Right cardiac atrium (tissue), 5 donors: Measurements from ENCODE around the gene FBXO22. TPM values are rescaled to one million over a fixed set of nuclear protein-coding genes. Genes with fewer than 3 reads are reported as not detected.
A peak's percentile ranks its signal among the peaks of the same experiment; 100 is the strongest.

Source experiments
- ATAC-seq, 2 donors: fragments of 200-7000 bp; cut with Tn5 transposase; one replicate each; pipeline versions ENCODE4 v1.8.0 to v1.9.1; 2020; ENCODE audit warnings: moderate library complexity in 2 of 2, mild to moderate bottlenecking in 1 of 2
- DNase-seq, 3 donors: peaks; one replicate each; pipeline ENCODE4 v3.0.0-alpha.2; 2020
- H3K27ac ChIP-seq: one replicate; pipeline ENCODE4 v1.5.1; 2013; ENCODE audit warnings: mild to moderate bottlenecking, low read length, control low read depth, moderate library complexity
- H3K27me3 ChIP-seq: one replicate; pipeline ENCODE4 v1.6.1; 2013; ENCODE audit not compliant: control insufficient read depth, insufficient read depth
- H3K4me1 ChIP-seq: one replicate; pipeline ENCODE4 v1.6.1; 2013; ENCODE audit warnings: low read length; ENCODE audit not compliant: control insufficient read depth, insufficient read depth
- H3K4me3 ChIP-seq: one replicate; pipeline ENCODE4 v1.5.1; 2013; ENCODE audit warnings: low read length, control low read depth
- H3K9me3 ChIP-seq: one replicate; pipeline ENCODE4 v1.6.1; 2013; ENCODE audit warnings: low read length; ENCODE audit not compliant: control insufficient read depth
- WGBS: extraction: QIAGEN DNeasy Blood & Tissue Kit; methylation state at CpG from one replicate; pipeline ENCODE4 v1.1.7; 2013; 5-methylcytosine and 5-hydroxymethylcytosine counted together
- intact Hi-C, 4 donors: fragments of 100-400 bp; cut with DNase I; formaldehyde crosslinking; loops; one replicate each; pipeline versions ENCODE4 v1.11.0 to v1.14.0; 2022 to 2023
- polyA plus RNA-seq: library from polyadenylated mRNA; stranded (reverse); fragments of 200-250 nt; gene quantifications from one replicate; pipeline ENCODE4 v1.2.3, GENCODE V29; 2013
- total RNA-seq, 4 donors: library from RNA; stranded (reverse); fragmentation: NEBNext Ultra II Directional; extraction: Animal tissue kit (Norgen Biotek cat#: 25700); gene quantifications; one replicate each; pipeline ENCODE4 v1.2.1, GENCODE V29; 2021
- donor health status: healthy with polysubstance abuse.
- donor health status: DM: no; HTN: yes; CAD: no.
- donor health status: DM: no; HTN: no; CAD: no.
- donor health status: DM: no; HTN: yes; CAD: no; lungs with severe emphysema.
- donor health status: DM: yes; HTN: yes; CAD: no.

The FBXO22 gene
- total and polyA plus RNA-seq, 5 donors = 13.0 to 22.8 (median 19.3) TPM

- Histone ChIP-seq H3K9me3 (no peaks in the 10 kb centered on the region), H3K27me3 (no peaks in the 10 kb centered on the region), H3K4me3 (no peak overlapping the region), H3K4me1 (peaks cover 9% of the 10 kb centered on the region), H3K27ac (no peak overlapping the region)
- no peak for DNase-seq
- no peak for ATAC-seq
- intact Hi-C loops = no loop called here
- WGBS = 100% methylated on average over 1 of the region's 1 CpG
These were observed 16.4 kb downstream of the FBXO22 start for GRCh38 chr15:75920079-75920478.

GRCh38 chr15:75921732-75922703, 18.3 kb downstream of the FBXO22 start:
- Histone ChIP-seq H3K27me3 (no peaks in the 10 kb centered on the region), H3K9me3 (no peaks in the 10 kb centered on the region), H3K4me3 (no peak overlapping the region), H3K4me1 (peaks cover 9% of the 10 kb centered on the region), H3K27ac (no peak overlapping the region)
- ATAC-seq (peak; percentile 75 to 85), DNase-seq (peak in 2 of 3 donors; percentile 32 to 42)
- intact Hi-C loops = no loop called here
- WGBS = 60% methylated on average over 9 of the region's 9 CpGs

GRCh38 chr15:75923756-75924155, 20.1 kb downstream of the FBXO22 start:
- H3K4me3 ChIP-seq = no peak overlapping the region
- H3K9me3 ChIP-seq = no peaks in the 10 kb centered on the region
- H3K4me1 ChIP-seq = peaks cover 9% of the 10 kb centered on the region
- no peak overlapping the region for H3K27ac ChIP-seq
- DNase-seq (no peak), ATAC-seq (no peak)
- intact Hi-C loops = no loop called here
- H3K27me3 ChIP-seq = no peaks in the 10 kb centered on the region
- WGBS = 94% methylated on average over 4 of the region's 4 CpGs

- no peak for DNase-seq
- no peak for ATAC-seq
These were observed 20.9 kb downstream of the FBXO22 start for GRCh38 chr15:75924576-75924975.

GRCh38 chr15:75925440-75925839, 21.8 kb downstream of the FBXO22 start:
- WGBS = 47% methylated on average over 2 of the region's 2 CpGs
- Histone ChIP-seq H3K27ac (no peak overlapping the region), H3K4me3 (no peak overlapping the region), H3K4me1 (peaks cover 9% of the 10 kb centered on the region), H3K27me3 (no peaks in the 10 kb centered on the region), H3K9me3 (no peaks in the 10 kb centered on the region)
- intact Hi-C loops = no loop called here
- no peak for DNase-seq
- ATAC-seq = no peak

More at GRCh38 chr15:75924576-75924975, 20.9 kb downstream of the FBXO22 start:
- H3K27ac ChIP-seq = no peak overlapping the region
- no peaks in the 10 kb centered on the region for H3K27me3 ChIP-seq
- H3K4me3 ChIP-seq = no peak overlapping the region
- WGBS = 93% methylated on average over 1 of the region's 1 CpG
- intact Hi-C loops = no loop called here
- peaks cover 9% of the 10 kb centered on the region for H3K4me1 ChIP-seq
- H3K9me3 ChIP-seq = no peaks in the 10 kb centered on the region

- Histone ChIP-seq H3K9me3 (no peaks in the 10 kb centered on the region), H3K4me3 (no peak overlapping the region), H3K27ac (no peak overlapping the region), H3K4me1 (peaks cover 9% of the 10 kb centered on the region), H3K27me3 (no peaks in the 10 kb centered on the region)
- intact Hi-C loops = no loop called here
- 95% methylated on average over 3 of the region's 3 CpGs for WGBS
- DNase-seq (no peak), ATAC-seq (no peak)
These were observed 23.3 kb downstream of the FBXO22 start for GRCh38 chr15:75926931-75927330.

- ATAC-seq = no peak
- DNase-seq = no peak
- Histone ChIP-seq H3K27ac (no peak overlapping the region), H3K9me3 (no peaks in the 10 kb centered on the region), H3K4me1 (peaks cover 6% of the 10 kb centered on the region), H3K4me3 (no peak overlapping the region), H3K27me3 (no peaks in the 10 kb centered on the region)
- 89% methylated on average over 4 of the region's 4 CpGs for WGBS
- intact Hi-C loops = no loop called here
These were observed 23.9 kb downstream of the FBXO22 start for GRCh38 chr15:75927601-75928000.

- Histone ChIP-seq H3K4me1 (peaks cover 4% of the 10 kb centered on the region), H3K9me3 (no peaks in the 10 kb centered on the region), H3K27ac (no peak overlapping the region), H3K4me3 (no peak overlapping the region), H3K27me3 (no peaks in the 10 kb centered on the region)
- ATAC-seq (no peak), DNase-seq (no peak)
- 78% methylated on average over 9 of the region's 9 CpGs for WGBS
- intact Hi-C loops = no loop called here
These were observed 25.3 kb downstream of the FBXO22 start for GRCh38 chr15:75928680-75929608.

- intact Hi-C loops = no loop called here
- DNase-seq = no peak
- Histone ChIP-seq H3K9me3 (no peaks in the 10 kb centered on the region), H3K4me3 (no peak overlapping the region), H3K27ac (no peak overlapping the region), H3K27me3 (no peaks in the 10 kb centered on the region), H3K4me1 (no peaks in the 10 kb centered on the region)
- 35% methylated on average over 5 of the region's 5 CpGs for WGBS
- no peak for ATAC-seq
These were observed 26.3 kb downstream of the FBXO22 start for GRCh38 chr15:75929799-75930565.

GRCh38 chr15:75930866-75931265, 27.2 kb downstream of the FBXO22 start:
- no peaks in the 10 kb centered on the region for H3K4me1 ChIP-seq
- no peak overlapping the region for H3K27ac ChIP-seq
- H3K27me3 ChIP-seq = no peaks in the 10 kb centered on the region
- intact Hi-C loops = no loop called here
- no peak for ATAC-seq
- H3K9me3 ChIP-seq = no peaks in the 10 kb centered on the region
- DNase-seq = no peak
- H3K4me3 ChIP-seq = no peak overlapping the region
- 79% methylated on average over 2 of the region's 2 CpGs for WGBS
